ENCODE data around the gene CALD1.

- TF ChIP-seq, protein P1, sequence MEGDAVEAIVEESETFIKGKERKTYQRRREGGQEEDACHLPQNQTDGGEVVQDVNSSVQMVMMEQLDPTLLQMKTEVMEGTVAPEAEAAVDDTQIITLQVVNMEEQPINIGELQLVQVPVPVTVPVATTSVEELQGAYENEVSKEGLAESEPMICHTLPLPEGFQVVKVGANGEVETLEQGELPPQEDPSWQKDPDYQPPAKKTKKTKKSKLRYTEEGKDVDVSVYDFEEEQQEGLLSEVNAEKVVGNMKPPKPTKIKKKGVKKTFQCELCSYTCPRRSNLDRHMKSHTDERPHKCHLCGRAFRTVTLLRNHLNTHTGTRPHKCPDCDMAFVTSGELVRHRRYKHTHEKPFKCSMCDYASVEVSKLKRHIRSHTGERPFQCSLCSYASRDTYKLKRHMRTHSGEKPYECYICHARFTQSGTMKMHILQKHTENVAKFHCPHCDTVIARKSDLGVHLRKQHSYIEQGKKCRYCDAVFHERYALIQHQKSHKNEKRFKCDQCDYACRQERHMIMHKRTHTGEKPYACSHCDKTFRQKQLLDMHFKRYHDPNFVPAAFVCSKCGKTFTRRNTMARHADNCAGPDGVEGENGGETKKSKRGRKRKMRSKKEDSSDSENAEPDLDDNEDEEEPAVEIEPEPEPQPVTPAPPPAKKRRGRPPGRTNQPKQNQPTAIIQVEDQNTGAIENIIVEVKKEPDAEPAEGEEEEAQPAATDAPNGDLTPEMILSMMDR (IDR thresholded peaks at IDR 0.05), result no peak
- TF ChIP-seq POLR2A (IDR thresholded peaks at IDR 0.05), result no peak
Observed at GRCh38 chr7:134903073-134903790, 123.8 kb downstream of the CALD1 start.
